SK-N-SH (cell line): ENCODE results near the gene SPTBN2. TPM values are rescaled to one million over a fixed set of nuclear protein-coding genes. Genes with fewer than 3 reads are reported as not detected.

Source experiments
- CTCF ChIA-PET: fragments of 300-600, 350-600 bp; formaldehyde crosslinking; extraction: SDS; loops from one replicate; lab custom pipeline; 2021; lab: Yijun Ruan, JAX
- POLR2A ChIA-PET: fragments of 350-600 bp; sonication (Branson Sonifier 250); formaldehyde crosslinking; extraction: SDS; loops from one replicate; lab custom pipeline; 2020; ENCODE audit warnings: antibody characterized with exemption, inconsistent platforms; lab: Yijun Ruan, JAX
- DNase-seq: peaks from one replicate; pipeline ENCODE4 v3.0.0; 2012
- H2AFZ ChIP-seq: fragments of 200-600 bp; sonication (generic); 2 replicates; pipeline ENCODE4 v1.8.1; 2016; ENCODE audit warnings: antibody characterized with exemption, mild to moderate bottlenecking, low read depth
- H3F3A ChIP-seq: fragments of 200-600 bp; sonication (generic); replicated peaks from 2 replicates; pipeline ENCODE3; 2016; ENCODE audit warnings: antibody characterized with exemption, mild to moderate bottlenecking; ENCODE audit not compliant: insufficient read depth
- H3K27ac ChIP-seq, 2 experiments: fragments of 200-500 bp in 1 of 2; fragments of 200-600 bp in 1 of 2; sonication (Bioruptor generic) in 1 of 2; sonication (generic), shearing (Covaris generic) in 1 of 2; 2 replicates each; pipeline versions ENCODE4 v1.5.1 to v1.6.1; 2014 to 2016; ENCODE audit warnings: low read depth in 2 of 2, inconsistent platforms in 1 of 2, low read length in 1 of 2, mild to moderate bottlenecking in 1 of 2, mixed read lengths in 1 of 2
- H3K27me3 ChIP-seq: fragments of 200-600 bp; sonication (generic), shearing (Covaris generic); 2 replicates; pipeline ENCODE4 v1.6.1; 2016; ENCODE audit warnings: mixed run types; ENCODE audit not compliant: insufficient read depth
- H3K36me3 ChIP-seq, 2 experiments: fragments of 200-500 bp in 1 of 2; fragments of 200-600 bp in 1 of 2; sonication (Bioruptor generic) in 1 of 2; sonication (generic) in 1 of 2; replicated peaks in 1 of 2; 2 replicates each; pipeline versions ENCODE3 to v1.5.1; 2014 to 2016; ENCODE audit warnings: low read length in 1 of 2, mild to moderate bottlenecking in 1 of 2; ENCODE audit not compliant: insufficient read depth in 2 of 2, control insufficient read depth in 1 of 2
- H3K4me1 ChIP-seq, 2 experiments: fragments of 200-500 bp in 1 of 2; fragments of 200-600 bp in 1 of 2; sonication (Bioruptor generic) in 1 of 2; sonication (generic), shearing (Covaris generic) in 1 of 2; 2 replicates each; pipeline versions ENCODE4 v1.5.1 to v1.6.1; 2014 to 2016; ENCODE audit warnings: low read depth in 1 of 2, low read length in 1 of 2, mixed run types in 1 of 2; ENCODE audit not compliant: insufficient read depth in 2 of 2, control insufficient read depth in 1 of 2
- H3K4me2 ChIP-seq: fragments of 200-600 bp; sonication (generic), shearing (Covaris generic); 2 replicates; pipeline ENCODE4 v1.6.1; 2017; ENCODE audit warnings: mixed run types
- H3K4me3 ChIP-seq, 2 experiments: fragments of 200-500 bp in 1 of 2; fragments of 200-600 bp in 1 of 2; sonication (Bioruptor generic) in 1 of 2; sonication (generic), shearing (Covaris generic) in 1 of 2; 2 replicates each; pipeline versions ENCODE4 v1.5.1 to v1.8.1; 2014 to 2016; ENCODE audit warnings: low read depth in 2 of 2, inconsistent platforms in 1 of 2, low read length in 1 of 2, mild to moderate bottlenecking in 1 of 2, mixed read lengths in 1 of 2, moderate library complexity in 1 of 2
- H3K79me2 ChIP-seq: fragments of 200-600 bp; sonication (generic); 2 replicates; pipeline ENCODE4 v1.8.1; 2017; ENCODE audit warnings: mild to moderate bottlenecking; ENCODE audit not compliant: insufficient read depth
- H3K9ac ChIP-seq: fragments of 200-600 bp; sonication (generic); 2 replicates; pipeline ENCODE4 v1.6.1; 2017; ENCODE audit warnings: mixed run types
- H3K9me2 ChIP-seq: fragments of 200-600 bp; sonication (generic); 2 replicates; pipeline ENCODE4 v1.6.1; 2017; ENCODE audit warnings: mixed run types
- H3K9me3 ChIP-seq: fragments of 200-600 bp; sonication (generic); 2 replicates; pipeline ENCODE4 v1.6.1; 2017; ENCODE audit warnings: mixed run types, mild to moderate bottlenecking, moderate library complexity
- H4K20me1 ChIP-seq: fragments of 200-600 bp; sonication (generic); 2 replicates; pipeline ENCODE4 v1.6.1; 2017; ENCODE audit warnings: mild to moderate bottlenecking, mixed run types; ENCODE audit not compliant: insufficient read depth
- CHD2 ChIP-seq: fragments of 150-350 bp; IDR thresholded peaks from 2 replicates; pipeline ENCODE4 v1.6.1; 2018; ENCODE audit warnings: low read length; ENCODE audit not compliant: partially characterized antibody
- ELF1 ChIP-seq: IDR thresholded peaks from 2 replicates; pipeline ENCODE4 v1.4.0; 2012
- EZH2phosphoT487 ChIP-seq: fragments of 200-600 bp; sonication (generic); IDR thresholded peaks from 2 replicates; pipeline ENCODE4 v1.6.1; 2017; ENCODE audit warnings: low read depth, mixed run types, mild to moderate bottlenecking, antibody characterized with exemption, moderate library complexity, borderline replicate concordance
- FOXM1 ChIP-seq: IDR thresholded peaks from 2 replicates; pipeline ENCODE4 v1.4.0; 2012; ENCODE audit warnings: low read depth, mild to moderate bottlenecking
- GATA2 ChIP-seq: sonication (generic); formaldehyde crosslinking; IDR thresholded peaks from 2 replicates; pipeline ENCODE4 v1.5.0; 2020; ENCODE audit warnings: mild to moderate bottlenecking, missing genetic modification reagents
- JUND ChIP-seq: IDR thresholded peaks from 2 replicates; pipeline ENCODE4 v1.4.0; 2012
- MXI1 ChIP-seq: IDR thresholded peaks from 2 replicates; pipeline ENCODE4 v1.6.1; 2012; ENCODE audit warnings: mild to moderate bottlenecking, low read depth, low read length, improper control_type of control experiment
- POLR2AphosphoS5 ChIP-seq: IDR thresholded peaks from 2 replicates; pipeline ENCODE4 v1.6.1; 2012; ENCODE audit warnings: low read depth, low read length
- SIN3A ChIP-seq: IDR thresholded peaks from 2 replicates; pipeline ENCODE4 v1.6.1; 2012; ENCODE audit warnings: low read depth, mild to moderate bottlenecking, low read length, moderate library complexity, borderline replicate concordance
- TAF1 ChIP-seq: IDR thresholded peaks from 2 replicates; pipeline ENCODE4 v1.6.1; 2012; ENCODE audit warnings: low read depth, mild to moderate bottlenecking, low read length, moderate library complexity, borderline replicate concordance
- TCF12 ChIP-seq: IDR thresholded peaks from 2 replicates; pipeline ENCODE4 v1.4.0; 2012
- TEAD4 ChIP-seq: IDR thresholded peaks from 2 replicates; pipeline ENCODE4 v1.4.0; 2012; ENCODE audit warnings: mild to moderate bottlenecking, borderline replicate concordance; ENCODE audit not compliant: insufficient read depth
- YY1 ChIP-seq: IDR thresholded peaks from 2 replicates; pipeline ENCODE4 v1.4.0; 2012; ENCODE audit warnings: low read depth, mild to moderate bottlenecking
- WGBS: methylation state at CpG from one replicate; pipeline ENCODE4 v1.1.6; 2017; ENCODE audit warnings: low lambda C conversion rate; 5-methylcytosine and 5-hydroxymethylcytosine counted together
- polyA plus RNA-seq, 3 experiments: library from polyadenylated mRNA; depleted of rRNA; stranded (reverse); fragments of >200 nt; gene quantifications; 2 replicates each; pipeline ENCODE4 v1.2.3, GENCODE V29; 2012
- TF ChIP-seq, protein P1 (sequence below): IDR thresholded peaks from 2 replicates; pipeline ENCODE4 v1.4.0; 2012; ENCODE audit warnings: low read depth
- TF ChIP-seq, protein P2 (sequence below): fragments of 200-600 bp; sonication (generic); IDR thresholded peaks from 2 replicates; pipeline ENCODE4 v1.6.1; 2017; ENCODE audit warnings: antibody characterized with exemption, mild to moderate bottlenecking, moderate library complexity

SPTBN2 gene
- polyA plus RNA-seq, 1 of the 3 experiments (the other 2 are of a cell fraction), result 19.7 TPM

DNA sequence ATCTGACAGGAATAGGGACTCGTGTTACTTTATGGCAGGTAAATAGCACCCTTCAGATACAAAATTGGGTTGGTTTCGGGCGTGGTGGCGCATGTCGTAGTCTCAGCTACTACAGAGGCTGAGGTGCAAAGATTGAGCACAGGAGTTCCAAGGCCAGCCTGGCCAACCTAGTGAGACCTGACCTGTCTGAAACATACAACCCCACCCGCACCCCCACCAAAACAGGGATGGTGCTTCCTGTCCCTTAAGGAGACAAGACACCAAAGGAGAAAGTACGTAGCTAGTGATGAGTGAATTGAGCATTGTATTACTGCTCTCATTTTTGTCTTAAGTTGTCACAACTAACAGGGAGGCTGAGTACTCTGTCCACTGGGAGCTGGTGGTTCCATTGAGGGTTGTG is 76.4 kb downstream of the SPTBN2 start:
- Histone ChIP-seq H3K27me3 (no peaks in the 10 kb centered on the region), H3K4me2 (no peak overlapping the region), H4K20me1 (peaks cover 57% of the 10 kb centered on the region), H3K36me3 (peaks cover 7 to 57% of the 10 kb centered on the region in 2 experiments), H3K4me1 (no peaks in the 10 kb centered on the region), H3K9me2 (no peaks in the 10 kb centered on the region), H3K27ac (no peak overlapping the region), H3K79me2 (peaks cover 97% of the 10 kb centered on the region), H3K9ac (no peak overlapping the region), H3K4me3 (no peak overlapping the region), H3F3A (peaks cover 30% of the 10 kb centered on the region), H2AFZ (no peak overlapping the region), H3K9me3 (no peaks in the 10 kb centered on the region)
- POLR2A ChIA-PET, result interaction anchor here (1.3 kb wide), 1 partner anchor 14 kb away, joined by 5 read pairs; the partner anchor contains the start of gene RBM4
- WGBS, result 99% methylated on average over 6 of the region's 7 CpGs
- no peak for TF ChIP-seq SIN3A
- no peak for DNase-seq
- CTCF ChIA-PET, result interaction anchor here (1.3 to 1.5 kb wide), 3 partner anchors 10 to 26 kb away, joined by 3 to 4 read pairs (median 4); partner anchors contain the start of gene RBM4B

DNA sequence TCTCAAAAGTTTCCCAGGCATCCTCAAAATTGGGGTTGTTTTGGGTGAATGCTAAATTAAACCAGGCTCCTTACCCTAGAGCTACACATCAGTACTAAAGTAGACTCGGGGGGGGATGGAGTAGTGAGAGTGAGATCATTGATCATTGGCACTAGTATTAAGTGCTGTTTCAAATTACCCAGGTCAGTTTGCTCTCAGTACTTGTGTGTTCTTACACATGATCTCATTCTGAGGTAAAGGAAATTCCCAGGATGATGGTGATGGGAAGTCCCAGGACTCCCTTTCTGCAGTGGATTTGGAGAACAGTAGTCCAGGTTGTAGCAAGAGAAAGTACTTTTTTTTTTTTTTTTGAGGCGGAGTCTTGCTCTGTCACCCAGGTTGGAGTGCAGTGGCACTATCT is 78.0 kb downstream of the SPTBN2 start:
- 92% methylated on average over 2 of the region's 2 CpGs for WGBS
- no peak for TF ChIP-seq TCF12
- no peak for TF ChIP-seq EZH2phosphoT487
- TF ChIP-seq ELF1, result no peak
- no peak for TF ChIP-seq SIN3A
- no peak for TF ChIP-seq MXI1
- no peak for TF ChIP-seq CHD2
- TF ChIP-seq FOXM1, result no peak
- TF ChIP-seq, protein P1, sequence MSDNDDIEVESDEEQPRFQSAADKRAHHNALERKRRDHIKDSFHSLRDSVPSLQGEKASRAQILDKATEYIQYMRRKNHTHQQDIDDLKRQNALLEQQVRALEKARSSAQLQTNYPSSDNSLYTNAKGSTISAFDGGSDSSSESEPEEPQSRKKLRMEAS, result no peak
- TF ChIP-seq YY1, result no peak
- TF ChIP-seq, protein P2, sequence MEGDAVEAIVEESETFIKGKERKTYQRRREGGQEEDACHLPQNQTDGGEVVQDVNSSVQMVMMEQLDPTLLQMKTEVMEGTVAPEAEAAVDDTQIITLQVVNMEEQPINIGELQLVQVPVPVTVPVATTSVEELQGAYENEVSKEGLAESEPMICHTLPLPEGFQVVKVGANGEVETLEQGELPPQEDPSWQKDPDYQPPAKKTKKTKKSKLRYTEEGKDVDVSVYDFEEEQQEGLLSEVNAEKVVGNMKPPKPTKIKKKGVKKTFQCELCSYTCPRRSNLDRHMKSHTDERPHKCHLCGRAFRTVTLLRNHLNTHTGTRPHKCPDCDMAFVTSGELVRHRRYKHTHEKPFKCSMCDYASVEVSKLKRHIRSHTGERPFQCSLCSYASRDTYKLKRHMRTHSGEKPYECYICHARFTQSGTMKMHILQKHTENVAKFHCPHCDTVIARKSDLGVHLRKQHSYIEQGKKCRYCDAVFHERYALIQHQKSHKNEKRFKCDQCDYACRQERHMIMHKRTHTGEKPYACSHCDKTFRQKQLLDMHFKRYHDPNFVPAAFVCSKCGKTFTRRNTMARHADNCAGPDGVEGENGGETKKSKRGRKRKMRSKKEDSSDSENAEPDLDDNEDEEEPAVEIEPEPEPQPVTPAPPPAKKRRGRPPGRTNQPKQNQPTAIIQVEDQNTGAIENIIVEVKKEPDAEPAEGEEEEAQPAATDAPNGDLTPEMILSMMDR, result no peak
- no peak for TF ChIP-seq POLR2AphosphoS5
- TF ChIP-seq TAF1, result no peak
- no peak for TF ChIP-seq JUND
- no peak for TF ChIP-seq TEAD4
- TF ChIP-seq GATA2 (CRISPR knock-in tag), result no peak
- H3K79me2 ChIP-seq, result peaks cover 100% of the 10 kb centered on the region
- peaks cover 24 to 64% of the 10 kb centered on the region in 2 experiments for H3K36me3 ChIP-seq
- H3K27ac ChIP-seq, result no peak overlapping the region
- no peaks in the 10 kb centered on the region for H3K9me3 ChIP-seq
- H3K9ac ChIP-seq, result no peak overlapping the region
- H4K20me1 ChIP-seq, result peaks cover 74% of the 10 kb centered on the region
- CTCF ChIA-PET, result no interaction called here
- no peaks in the 10 kb centered on the region for H3K9me2 ChIP-seq
- no peak overlapping the region for H3K4me2 ChIP-seq
- no peak overlapping the region for H2AFZ ChIP-seq
- POLR2A ChIA-PET, result no interaction called here
- H3K4me1 ChIP-seq, result no peaks in the 10 kb centered on the region; a peak in 1 of 4 replicates
- no peak for DNase-seq
- no peaks in the 10 kb centered on the region for H3K27me3 ChIP-seq
- H3K4me3 ChIP-seq, result no peak overlapping the region
- H3F3A ChIP-seq, result peaks cover 42% of the 10 kb centered on the region
